ENCODE data around the gene MED19.
"Not testable (repeated sequence)": the region's sequence is repeated elsewhere in the genome, so short reads cannot be mapped to it uniquely, and the experiment has no call there.

The MED19 gene, protein sequence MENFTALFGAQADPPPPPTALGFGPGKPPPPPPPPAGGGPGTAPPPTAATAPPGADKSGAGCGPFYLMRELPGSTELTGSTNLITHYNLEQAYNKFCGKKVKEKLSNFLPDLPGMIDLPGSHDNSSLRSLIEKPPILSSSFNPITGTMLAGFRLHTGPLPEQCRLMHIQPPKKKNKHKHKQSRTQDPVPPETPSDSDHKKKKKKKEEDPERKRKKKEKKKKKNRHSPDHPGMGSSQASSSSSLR

DNA sequence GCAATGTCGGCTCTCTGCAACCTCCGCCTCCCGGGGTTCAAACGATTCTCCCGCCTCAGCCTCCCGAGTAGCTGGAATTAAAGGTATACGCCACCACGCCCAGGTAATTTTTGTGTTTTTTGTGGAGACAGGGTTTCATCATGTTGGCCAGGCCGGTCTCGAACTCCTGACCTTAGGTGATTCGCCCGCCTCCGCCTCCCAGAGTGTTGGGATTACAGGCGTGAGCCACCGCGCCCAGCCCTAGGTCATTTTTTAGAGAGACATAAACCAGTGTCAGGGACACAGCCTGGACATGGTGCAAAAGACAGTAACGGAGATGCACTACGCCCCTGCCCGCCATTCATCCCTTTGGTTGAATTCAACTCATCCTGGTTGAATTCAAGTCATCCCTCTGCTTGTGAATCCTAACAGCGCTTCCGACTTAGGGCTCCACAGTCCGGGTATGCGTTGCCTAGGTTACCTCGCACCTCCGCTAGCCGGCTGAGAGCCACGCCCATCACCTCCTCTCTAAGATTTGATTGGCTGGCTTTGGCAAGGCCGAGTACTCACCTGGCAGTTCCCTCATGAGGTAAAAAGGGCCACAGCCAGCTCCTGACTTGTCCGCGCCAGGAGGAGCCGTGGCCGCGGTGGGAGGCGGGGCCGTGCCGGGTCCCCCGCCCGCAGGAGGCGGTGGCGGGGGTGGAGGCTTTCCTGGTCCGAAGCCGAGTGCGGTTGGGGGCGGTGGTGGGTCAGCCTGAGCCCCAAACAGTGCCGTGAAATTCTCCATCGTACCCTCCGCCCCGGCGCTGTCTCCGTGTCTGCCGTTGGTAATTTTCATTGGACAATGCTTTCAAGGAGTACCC is at the start of gene MED19:
MED19 (minus strand) TSS at position 802 of the 842 bp plus-strand sequence; CDS start at position 766, 36 bp downstream.
- peak; percentile 85 for DNase-seq

DNA sequence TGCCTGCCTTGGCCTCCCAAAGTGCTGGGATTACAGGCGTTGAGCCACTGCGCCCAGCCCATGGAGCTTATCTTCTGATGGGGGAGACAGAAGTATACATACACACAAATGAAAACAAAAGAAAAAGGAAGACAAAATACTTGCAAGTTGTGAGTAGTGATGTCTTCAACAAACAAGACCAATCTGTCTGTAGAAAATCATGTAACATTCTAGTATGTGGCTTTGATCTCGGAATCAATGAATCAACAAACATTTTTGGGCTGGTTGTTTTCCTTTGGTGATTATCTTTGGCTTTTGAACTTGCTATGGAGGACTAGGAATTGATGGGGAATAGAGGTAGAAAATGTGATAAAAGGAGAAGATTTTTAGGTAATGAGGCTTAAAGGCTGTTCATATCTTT is 46.2 kb upstream of the MED19 start:
- no peak for DNase-seq

DNA sequence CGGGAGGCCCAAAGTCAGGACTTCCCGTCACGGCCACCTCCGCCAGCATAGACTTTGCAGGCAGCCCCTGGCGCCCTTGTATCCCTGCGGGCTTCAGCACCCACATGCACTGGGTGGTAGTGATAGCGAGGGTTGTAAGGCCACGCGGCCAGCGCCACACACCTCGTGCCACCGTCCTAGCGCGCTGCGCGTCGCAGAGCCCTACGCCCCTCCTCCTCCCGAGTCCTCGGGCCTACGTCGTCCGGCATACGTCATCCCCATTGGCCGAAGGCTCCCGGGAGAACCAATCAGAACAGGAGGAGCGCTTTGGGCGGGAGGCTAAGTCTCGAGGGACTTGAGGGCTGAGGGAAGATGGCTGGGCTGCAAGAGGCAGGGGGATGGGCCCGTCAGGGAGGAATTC is 40.9 kb upstream of the MED19 start:
- DNase-seq: no peak

DNA sequence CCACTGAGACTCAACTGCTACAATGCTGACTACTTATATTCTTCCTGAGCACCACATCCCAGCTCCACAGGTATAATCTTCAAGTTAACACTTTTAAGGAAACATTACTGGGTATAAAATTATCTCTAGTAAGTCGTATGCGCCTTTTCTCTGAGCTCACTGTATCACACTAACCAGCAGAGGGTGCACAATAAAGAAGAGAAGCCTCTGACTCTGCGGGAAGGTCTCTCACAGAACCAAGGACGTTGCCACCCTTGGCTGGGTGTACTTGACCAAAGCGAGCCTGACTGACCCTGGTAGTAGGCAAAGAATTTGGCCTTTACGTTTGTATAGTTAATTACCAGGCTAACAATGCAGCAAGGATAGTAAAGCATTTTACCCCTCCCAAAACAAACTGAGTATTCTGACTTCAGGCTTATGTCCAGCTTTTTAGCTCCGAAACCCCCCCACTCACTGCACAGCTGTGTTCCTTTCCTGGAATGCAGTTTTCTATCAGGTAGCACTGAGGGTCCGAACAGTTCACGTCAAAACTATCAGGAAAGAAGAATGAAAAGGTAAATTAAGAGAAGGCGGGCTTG is 39.8 kb upstream of the MED19 start, which contains the start of gene BTBD18:
BTBD18 (minus strand) TSS at position 144 of the 578 bp plus-strand sequence. CDS start 631 bp downstream, outside the sequence.
- DNase-seq: peak; percentile 76

DNA sequence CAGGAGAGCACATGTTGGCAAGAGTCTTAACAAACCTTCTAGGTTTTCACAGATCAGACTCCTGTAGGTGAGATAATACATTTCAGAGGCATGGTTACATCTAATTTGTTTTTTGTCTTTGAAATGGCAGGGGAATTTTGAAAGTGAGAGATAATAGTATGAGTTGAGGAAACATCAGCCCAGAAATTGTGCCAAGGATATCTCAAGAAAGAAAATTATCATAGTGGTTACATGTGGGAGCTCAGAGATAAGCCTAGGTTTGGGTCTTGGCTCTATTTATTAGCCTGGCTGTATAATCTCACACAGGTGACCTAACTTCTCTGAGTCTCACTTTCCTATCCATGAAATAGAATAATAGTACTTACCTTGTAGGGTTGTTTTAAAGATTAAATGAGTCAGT is 39.2 kb upstream of the MED19 start:
- peak; percentile 58 for DNase-seq

DNA sequence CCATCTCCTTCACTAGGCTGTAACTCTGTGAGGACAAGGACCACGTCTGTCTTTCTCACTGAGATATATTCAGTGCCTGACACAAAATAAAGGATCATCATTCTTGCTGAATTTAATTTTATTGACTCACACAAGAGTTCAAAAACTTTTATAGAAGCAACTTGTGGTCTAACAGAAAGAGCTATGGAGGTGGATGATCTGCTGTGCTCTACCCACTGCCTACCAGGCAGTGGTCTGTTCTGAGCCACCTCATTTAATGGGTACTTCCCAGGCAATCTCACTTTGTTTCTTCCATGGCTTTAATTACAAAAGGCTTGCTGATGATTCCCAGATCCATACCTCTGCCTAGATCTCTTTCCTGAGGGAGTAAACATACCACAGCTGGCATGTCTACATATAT is 34.9 kb upstream of the MED19 start:
- DNase-seq: no peak

DNA sequence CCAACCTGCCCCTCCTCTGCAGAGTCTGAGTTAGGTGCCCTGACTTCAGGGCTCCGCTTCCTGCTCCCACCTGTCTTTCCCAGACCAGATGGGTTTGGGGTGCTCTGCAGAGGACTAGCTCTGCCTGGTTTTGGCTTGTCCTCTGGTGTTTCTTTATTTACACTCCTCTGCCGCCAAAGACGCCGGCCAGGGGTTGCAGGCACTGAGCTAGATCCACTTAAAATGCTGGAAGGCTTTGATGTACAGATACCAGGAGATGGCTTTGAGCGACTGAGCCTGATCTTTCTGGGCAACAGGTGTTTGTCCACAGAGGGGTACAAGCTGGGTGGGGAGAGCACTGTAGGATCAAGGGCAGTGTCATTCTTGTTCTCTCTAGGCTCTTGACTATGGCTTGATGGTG is 33.2 kb upstream of the MED19 start:
- DNase-seq: no peak

DNA sequence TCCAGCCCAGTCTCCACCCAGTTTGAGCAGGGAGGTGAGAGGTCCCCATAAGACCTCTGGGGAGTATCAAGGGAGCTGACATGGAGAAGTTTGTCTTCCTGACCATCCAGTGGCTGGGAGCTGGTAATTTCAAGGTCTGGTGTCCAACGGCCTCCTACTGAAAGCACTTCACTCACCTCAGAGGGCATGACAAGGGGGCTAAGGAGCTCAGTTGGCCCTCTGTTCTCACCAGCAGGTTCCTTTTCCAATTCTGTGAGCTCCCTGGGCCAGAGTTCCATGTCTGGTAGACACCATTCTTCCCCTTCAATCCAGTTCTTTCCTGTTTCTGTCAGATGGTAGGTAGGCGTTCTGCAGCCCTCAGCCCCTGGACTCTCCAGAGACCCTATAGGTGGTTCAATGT is 32.3 kb upstream of the MED19 start:
- no peak for DNase-seq

DNA sequence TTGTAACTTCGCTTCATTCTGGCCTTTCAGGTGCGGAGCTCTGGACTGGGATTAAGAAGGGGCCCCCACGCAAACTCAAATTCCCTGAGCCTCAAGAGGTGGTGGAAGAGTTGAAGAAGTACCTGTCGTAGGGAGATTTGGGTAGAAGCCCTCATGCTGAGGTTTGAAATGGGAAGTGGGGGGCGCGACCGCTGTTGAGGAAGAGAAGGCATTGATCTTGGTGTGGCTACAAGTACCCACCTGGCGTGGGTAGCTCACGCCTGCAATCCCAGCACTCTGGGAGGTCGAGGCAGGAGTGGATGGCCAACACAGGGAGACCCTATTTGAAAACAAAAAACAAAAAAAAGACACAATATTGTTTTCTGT is 30.1 kb upstream of the MED19 start:
- no peak for DNase-seq

DNA sequence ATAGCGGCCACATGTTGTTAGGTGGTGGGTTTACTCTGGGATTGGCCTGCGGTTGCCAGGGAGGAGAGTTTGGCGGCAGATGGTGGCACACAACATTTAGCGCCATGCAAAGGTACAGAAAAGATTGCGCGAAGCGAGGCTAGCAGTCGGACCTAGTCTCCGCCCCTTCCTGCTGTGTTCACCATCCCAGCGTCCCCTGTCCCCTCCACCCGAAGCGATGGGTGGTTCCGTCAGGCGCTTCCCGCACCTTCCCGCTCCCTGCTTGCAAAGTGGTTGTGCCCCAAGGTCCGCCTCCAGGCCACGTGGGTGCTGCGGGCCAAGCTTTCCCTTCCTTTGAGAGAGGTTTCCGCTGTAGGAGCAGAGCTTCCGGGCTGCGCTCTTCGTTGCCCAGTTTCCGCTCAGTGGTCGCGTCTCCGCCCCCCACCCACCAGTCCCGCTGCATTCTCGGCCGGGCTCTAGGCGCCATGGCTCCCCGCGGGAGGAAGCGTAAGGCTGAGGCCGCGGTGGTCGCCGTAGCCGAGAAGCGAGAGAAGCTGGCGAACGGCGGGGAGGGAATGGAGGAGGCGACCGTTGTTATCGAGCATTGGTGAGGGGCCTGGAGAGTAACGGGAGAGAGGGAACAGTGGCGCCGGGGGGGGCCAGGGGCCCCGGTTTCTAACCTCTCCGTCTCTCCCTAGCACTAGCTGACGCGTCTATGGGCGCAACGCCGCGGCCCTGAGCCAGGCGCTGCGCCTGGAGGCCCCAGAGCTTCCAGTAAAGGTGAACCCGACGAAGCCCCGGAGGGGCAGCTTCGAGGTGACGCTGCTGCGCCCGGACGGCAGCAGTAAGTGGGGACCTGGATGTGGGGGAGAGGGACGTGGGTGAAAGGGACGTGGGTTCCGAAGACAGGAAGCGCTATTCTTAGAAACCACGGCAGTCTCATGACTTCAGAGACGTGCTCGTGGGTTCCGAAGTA is 29.4 kb upstream of the MED19 start, which contains the start of gene SELENOH:
SELENOH (plus strand) TSS at position 360 of the 955 bp plus-strand sequence; CDS start at position 465, 105 bp downstream.
- peak; percentile 99 for DNase-seq

DNA sequence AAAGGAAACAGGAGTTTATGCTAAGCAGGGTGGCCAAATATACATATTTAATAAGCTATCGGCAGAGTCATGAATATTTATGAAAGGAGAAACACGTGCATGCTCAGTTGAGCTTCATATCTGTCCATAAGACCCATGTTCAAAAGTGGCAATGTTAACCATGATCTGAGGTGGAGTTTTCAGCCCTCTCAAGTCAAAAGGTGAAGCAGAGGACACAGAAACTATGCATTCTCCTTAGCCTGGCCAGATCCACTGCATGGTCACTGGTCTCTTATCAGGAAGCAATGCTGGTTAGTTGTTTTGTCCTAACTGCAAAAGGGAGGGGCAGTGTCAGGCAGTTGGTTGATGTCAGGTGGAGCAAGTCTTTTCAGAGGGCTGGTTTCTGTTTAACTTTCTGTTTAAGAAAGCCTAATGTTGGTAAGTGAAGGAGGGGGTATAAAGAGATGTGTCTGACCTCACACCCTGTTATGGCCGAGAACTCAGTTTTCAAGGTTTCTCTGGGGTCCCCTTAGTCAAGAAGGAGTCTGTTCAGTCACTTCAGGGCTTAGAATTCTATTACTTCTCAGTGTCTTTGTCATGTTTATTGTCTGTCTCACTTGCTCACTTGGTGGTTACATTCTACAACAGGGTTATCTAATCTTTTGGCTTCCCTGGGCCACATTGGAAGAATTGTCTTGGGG is 23.7 kb upstream of the MED19 start:
- peak; percentile 95 for DNase-seq

DNA sequence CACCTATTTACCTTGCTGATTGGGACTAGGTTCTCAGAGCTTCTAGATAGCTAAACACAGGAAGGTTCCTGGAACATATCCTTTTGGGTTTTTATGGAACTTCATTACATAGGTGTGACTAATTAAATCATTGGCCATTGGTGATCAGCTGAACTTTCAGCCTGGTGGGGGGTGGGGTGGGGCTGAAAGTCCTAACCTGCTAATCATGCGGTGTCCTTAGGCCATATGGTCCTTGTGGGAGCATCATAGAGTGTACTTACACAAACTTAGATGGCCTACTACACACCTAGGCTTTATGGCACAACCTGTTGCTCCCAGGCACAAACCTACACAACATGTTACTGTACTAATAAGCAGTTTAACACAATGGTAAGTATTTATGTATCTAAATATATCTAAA is 20.6 kb upstream of the MED19 start:
- no peak for DNase-seq

DNA sequence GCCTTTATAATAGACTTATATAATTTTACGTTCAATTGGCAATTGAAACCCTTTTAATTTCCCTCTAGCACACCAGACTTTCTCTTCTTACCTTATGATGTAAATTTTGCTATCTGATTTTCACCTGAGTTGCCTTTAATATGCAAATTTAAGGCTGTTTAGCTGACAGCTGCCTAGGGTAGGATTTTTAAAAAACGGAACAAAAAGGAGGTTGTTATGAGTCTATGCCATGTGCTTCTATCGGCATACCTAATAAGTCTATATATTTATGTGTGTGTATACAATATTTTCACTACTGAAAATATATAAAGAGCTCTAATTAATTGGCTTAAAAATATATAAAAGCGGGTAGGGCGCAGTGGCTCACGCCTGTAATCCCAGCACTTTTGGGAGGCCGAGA is 17.5 kb upstream of the MED19 start:
- DNase-seq: no peak

DNA sequence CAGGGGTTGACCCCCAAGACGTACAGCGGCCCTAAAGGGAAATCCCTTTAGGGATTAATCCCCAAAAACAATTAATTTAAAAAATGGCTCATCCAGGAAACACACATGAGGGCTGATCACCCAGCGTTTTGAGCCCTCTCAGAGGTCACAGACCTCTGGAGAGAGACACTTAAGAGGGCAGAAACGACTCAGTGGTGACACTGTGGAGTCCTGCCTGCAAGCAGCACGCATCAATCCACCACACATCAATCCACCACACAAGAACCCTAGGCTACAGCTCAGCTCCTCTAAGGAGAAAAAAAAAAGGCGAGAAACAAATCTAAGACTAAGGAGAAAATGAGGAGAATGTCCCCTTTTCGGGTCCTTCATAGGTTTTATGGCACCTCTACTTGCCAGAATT is 16.8 kb upstream of the MED19 start:
- no peak for DNase-seq

DNA sequence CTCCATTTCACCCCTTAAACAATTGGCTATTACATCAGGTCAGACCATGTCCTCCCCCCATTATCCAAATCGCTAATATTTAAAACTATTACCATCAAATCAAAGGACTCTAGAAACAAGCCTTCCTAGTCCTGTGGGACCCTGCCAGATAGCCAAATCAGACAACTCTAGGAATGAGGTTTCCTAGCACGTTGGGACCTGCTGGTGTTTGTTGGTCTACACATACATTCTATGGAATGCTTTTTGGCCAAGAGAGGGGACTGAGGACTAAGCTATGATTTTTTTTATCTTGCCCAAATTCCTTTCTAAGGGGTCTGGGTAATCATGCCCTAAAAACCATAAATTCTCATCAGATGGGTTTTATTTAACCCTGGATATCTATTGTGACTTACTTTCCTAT is 15.2 kb upstream of the MED19 start:
- DNase-seq: no peak

DNA sequence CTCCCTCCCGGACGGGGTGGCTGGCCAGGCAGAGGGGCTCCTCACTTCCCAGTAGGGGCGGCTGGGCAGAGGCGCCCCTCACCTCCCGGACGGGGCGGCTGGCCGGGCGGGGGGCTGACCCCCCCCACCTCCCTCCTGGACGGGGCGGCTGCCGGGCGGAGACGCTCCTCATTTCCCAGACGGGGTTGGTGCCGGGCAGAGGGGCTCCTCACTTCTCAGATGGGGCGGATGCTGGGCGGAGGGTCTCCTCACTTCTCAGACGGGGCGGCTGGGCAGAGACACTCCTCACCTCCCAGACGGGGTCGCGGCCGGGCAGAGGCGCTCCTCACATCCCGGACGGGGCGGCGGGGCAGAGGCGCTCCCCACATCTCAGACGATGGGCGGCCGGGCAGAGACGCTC is 4.7 kb upstream of the MED19 start:
- not testable (repeated sequence) for DNase-seq

DNA sequence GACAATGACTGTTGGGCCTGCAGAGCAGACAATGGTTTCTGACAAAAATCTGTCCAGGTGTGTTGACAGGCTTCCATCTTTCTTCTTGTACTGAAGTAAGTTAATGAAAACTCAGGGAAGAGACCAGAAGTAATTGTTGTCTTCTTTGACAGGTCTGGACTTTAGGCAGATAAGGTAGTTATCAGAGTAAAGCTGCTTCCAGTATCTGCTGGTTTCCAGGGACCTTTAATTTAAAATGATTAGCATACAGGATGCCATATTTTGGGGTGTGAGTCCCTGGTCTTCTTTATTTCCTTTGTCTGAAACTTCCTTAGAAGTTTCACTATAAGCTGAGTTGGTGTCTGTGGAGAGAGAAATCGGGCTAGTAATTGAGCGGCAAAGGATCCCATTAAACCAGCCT is 1.8 kb upstream of the MED19 start:
- no peak for DNase-seq

DNA sequence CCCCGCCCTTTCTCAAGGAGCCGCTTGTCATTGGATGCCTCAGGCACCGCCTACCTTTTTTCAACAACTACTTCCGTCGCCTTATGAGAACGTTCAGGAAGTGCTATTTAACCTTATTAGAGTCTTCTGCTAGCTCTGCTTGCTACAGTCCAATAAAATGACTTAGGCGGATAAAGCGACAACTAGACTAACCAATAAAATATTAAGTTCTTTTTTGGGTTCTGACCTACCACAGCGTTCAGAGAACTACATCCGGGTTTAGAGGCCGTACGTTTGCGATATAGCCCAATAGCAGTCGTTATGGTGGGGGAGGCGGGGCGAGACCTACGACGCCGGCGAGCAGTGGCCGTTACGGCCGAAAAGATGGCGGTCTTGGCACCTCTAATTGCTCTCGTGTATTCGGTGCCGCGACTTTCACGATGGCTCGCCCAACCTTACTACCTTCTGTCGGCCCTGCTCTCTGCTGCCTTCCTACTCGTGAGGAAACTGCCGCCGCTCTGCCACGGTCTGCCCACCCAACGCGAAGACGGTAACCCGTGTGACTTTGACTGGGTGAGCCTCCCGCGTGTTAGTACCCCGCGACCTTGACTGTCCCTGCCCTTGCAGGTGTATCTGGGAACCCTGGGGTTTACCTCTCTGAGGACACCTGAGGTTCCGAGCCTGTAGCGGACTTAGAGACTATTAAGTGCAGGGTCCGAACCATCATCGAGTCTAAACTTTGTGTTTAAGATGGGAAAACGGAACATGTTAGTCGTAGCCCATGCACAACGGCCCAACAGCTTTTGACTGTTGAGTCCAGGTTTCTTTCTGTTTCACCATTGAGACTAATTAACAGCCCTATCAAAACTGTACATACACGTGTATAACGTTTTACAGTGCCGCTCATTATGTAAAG is 488 bp upstream of the MED19 start, which contains the start of gene TMX2:
TMX2 (plus strand) TSS at position 338 of the 895 bp plus-strand sequence; CDS start at position 364, 26 bp downstream.
- peak; percentile 99 for DNase-seq

DNA sequence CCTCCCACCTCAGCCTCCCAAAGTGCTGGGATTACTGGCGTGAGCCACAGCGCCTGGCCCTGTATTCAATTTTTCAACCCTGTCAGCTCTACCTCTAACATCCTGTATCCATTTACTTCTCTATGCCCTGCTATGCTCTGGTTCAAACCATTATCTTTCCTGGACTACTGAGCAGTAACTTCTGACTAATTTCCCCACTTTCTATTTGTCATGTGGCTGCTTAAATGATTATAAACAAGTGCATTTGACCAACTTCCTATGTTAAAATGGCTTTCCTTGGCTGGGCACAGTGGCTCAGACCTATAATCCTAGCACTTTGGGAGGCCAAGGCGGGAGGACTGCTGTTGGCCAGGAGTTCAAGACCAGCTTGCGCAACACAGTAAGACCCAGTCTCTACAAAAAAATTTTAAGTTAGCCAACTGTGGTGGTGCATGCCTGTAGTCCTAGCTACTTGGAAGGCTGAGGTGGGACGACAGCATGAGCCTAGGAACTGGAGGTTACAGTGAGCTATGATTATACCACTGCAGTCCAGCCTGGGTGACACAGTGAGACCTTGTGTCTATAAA is 2.1 kb downstream of the MED19 start:
- no peak for DNase-seq

DNA sequence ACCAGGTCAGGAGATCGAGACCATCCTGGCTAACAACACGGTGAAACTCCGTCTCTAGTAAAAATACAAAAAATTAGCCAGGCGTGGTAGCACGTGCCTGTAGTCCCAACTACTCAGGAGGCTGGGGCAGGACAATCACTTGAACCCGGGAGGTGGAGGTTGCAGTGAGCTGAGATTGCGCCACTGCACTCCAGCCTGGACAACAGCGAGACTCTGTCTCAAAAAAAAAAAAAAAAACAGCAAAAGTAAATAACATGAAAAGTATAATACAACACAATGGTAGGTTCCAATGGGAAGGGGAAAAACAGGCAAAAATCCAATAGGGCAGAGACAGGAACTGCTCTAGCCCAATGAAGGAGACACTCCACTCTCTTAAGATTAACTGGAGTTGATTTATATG is 6.6 kb downstream of the MED19 start:
- not testable (repeated sequence) for DNase-seq
